ENCODE results near the gene GKN1. TPM values are rescaled to one million over a fixed set of nuclear protein-coding genes. Genes with fewer than 3 reads are reported as not detected.

GKN1 gene
- total and polyA plus RNA-seq, 2 donors (not counting 3 experiments of a cell fraction or from before 2014, with no cell fraction given): not detected

- Histone ChIP-seq H3K9me1 (replicated peaks; ENCODE audit: control insufficient read depth, extremely low read depth, insufficient read depth, low read length) (no peaks in the 10 kb centered on the region), H3K27me3 (ENCODE audit: control insufficient read depth in 2 of 2, insufficient read depth in 2 of 2, low read length in 2 of 2) (peaks cover 7 to 9% of the 10 kb centered on the region in 2 experiments), H3K9ac (replicated peaks; ENCODE audit: extremely low read depth, insufficient read depth, low read length) (no peak overlapping the region), H3K4me1 (ENCODE audit: control insufficient read depth, extremely low read depth, insufficient read depth, low read length) (no peaks in the 10 kb centered on the region), H3K79me2 (ENCODE audit: control insufficient read depth, insufficient read depth, low read length) (no peaks in the 10 kb centered on the region), H3K27ac (ENCODE audit: insufficient read depth, low read depth, low read length) (no peak overlapping the region), H3K36me3 (ENCODE audit: control insufficient read depth in 2 of 2, extremely low read depth in 1 of 2, insufficient read depth in 2 of 2, low read length in 2 of 2) (no peaks in the 10 kb centered on the region), H3K4me2 (ENCODE audit: insufficient read depth, low read length) (no peak overlapping the region), H3K4me3 (replicated peaks in 1 of 3; ENCODE audit: insufficient read depth in 1 of 3, low read depth in 1 of 3, low read length in 3 of 3) (no peak overlapping the region), H3K9me3 (replicated peaks; ENCODE audit: control insufficient read depth, insufficient read depth, low read length) (no peaks in the 10 kb centered on the region), H2AFZ (ENCODE audit: low read depth, low read length) (no peak overlapping the region), H4K20me1 (replicated peaks; ENCODE audit: control insufficient read depth, extremely low read depth, insufficient read depth, low read length) (no peaks in the 10 kb centered on the region)
- dilution Hi-C loops (cut with MboI; ENCODE audit: extremely low pct_ligation_motif_present, low sequenced_read_pairs) (loop anchor here (25.0 kb wide), 1 partner anchor 189 kb away; the partner anchor contains the start of gene ARHGAP25), intact Hi-C loops (cut with micrococcal nuclease) (no loop called here)
- no peak for TF ChIP-seq POLR2A (IDR thresholded peaks at IDR 0.05; ENCODE audit: low read depth, low read length)
- TF ChIP-seq CTCF (IDR thresholded peaks at IDR 0.05; ENCODE audit: extremely low read depth in 1 of 2, insufficient read depth in 1 of 2, low read depth in 1 of 2, low read length in 2 of 2): no peak
- no peak for TF ChIP-seq POLR2AphosphoS5 (IDR thresholded peaks at IDR 0.05; ENCODE audit: insufficient read depth, low read depth, low read length)
- no peak for TF ChIP-seq EZH2 (IDR thresholded peaks at IDR 0.05; ENCODE audit: borderline replicate concordance, low read depth, low read length, severe bottlenecking)
- no peak for TF ChIP-seq JUN (IDR thresholded peaks at IDR 0.05; ENCODE audit: borderline replicate concordance, insufficient read depth, insufficient read length, low read depth)
- no peak for TF ChIP-seq GATA2 (IDR thresholded peaks at IDR 0.05; ENCODE audit: insufficient read depth, insufficient read length, low read depth, low read length)
- no peak for FAIRE-seq
- no TSS peak for BruUV-seq (replicated peaks)
- DNase-seq (ENCODE audit: low read depth, low spot score): no peak
- ChIA-PET POLR2A (no interaction called here), CTCF (interaction anchor here (0.7 to 12.3 kb wide), 14 partner anchors 8 to 463 kb away, joined by 3 to 517 read pairs (median 24); partner anchors contain the start of genes APLF and FBXO48)
These were observed 47.6 kb upstream of the GKN1 start for GRCh38 chr2:68926796-68927195.

All from endothelial cell of umbilical vein (primary cell).